GM21786 (cell line): ENCODE measurements around the gene MBD3.
"Not testable (repeated sequence)": the region's sequence is repeated elsewhere in the genome, so short reads cannot be mapped to it uniquely, and the experiment has no call there.

Experiments
- ATAC-seq: cut with Tn5 transposase; IDR thresholded peaks from one replicate; pipeline ENCODE4 v1.9.1; 2021; ENCODE audit not compliant: unreplicated experiment

The MBD3 gene

DNA sequence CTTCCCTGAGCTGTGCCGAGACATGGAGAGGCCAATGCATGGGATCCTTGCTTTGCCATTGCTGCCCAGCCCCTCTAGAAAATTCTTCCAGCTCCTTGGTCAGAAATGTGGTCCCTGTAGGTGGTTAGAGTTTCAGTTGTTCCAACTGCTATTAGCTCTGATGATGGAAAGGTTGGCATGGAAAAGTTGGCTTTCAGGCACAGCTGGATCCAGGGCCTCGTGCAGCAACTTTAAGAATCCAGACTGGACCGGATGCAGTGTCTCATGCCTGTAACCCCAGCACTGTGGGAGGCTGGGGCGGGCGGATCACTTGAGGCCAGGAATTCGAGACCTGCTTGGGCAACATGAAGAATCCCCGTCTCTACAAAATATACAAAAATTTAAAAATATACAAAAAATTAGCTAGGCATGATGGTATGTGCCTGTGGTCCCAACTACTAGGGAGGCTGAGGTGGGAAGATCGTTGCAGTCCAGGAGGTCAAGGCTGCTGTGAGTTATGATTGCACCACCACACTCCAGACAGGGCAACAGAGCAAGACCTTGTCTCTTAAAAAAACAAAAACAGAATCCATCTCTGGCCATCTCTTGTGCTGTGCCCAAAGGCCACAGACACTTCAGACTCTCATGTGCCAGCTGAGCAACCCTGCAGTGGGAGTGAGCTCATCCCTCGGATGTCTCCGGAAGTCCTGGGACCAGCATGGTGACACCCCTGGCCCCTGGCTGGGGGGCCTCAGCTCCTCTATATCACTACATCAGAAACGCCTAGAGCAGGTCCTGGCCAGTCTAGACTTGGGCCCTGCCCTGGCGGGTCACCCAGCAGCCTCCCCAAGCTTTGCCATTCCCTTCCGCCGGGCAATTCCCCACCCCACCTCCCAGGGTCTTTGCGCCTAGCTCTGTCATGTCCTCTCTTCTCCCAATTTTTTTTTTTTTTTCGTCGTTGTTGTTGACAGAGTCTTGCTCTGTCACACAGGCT is 41.3 kb downstream of the MBD3 start:
- no peak for ATAC-seq

DNA sequence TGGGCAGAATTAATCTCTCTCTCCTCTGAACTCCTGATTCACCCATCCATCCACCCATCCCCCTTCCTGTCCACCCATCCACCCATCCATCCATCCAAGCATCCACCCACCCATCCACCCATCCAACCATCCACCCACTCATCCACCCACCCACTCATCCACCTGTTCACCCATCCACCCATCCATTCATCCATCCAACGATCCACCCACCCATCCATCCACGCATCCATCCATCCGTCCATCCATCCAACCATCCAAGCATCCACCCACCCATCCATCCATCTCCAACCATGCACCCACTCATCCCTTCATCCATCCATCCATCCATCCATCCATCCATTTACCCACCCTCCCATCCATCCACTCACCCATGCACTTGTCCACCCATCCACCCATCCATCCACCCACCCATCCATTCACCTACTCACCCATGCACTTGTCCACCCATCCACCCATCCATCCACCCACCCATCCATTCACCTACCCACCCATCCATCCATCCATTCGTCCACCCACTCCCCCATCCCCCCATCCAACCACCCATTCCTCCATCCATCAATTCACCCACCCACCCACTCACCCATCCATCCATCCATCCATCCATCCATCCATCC is 43.2 kb downstream of the MBD3 start:
- ATAC-seq = no peak

DNA sequence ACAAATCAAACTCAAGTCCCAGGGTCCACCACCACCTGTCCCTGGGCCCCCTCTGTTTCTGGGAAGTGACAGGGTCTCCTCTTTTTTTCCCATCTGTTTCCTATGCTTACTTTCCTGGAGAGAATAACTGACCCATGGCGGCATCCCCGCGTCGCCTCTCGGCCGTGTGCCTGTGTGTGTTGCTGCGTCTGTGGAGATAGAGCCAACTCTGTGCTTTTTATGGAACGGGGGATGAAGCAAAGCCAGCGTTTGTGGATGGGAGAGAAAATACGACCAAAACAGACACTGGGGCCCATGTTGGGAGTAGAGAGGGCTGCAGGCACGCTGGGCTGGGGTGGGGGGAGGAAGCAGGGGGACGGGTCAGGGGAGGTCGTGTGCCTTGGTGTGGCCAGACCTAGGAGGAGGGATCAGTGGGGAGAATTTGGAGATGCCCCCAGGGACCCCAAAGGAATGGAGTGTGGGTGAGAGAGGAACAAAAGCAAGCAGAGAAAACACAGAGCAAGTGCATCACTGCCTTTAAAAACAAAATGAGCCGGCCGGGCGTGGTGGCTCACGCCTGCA is 52.2 kb downstream of the MBD3 start:
- no peak for ATAC-seq

DNA sequence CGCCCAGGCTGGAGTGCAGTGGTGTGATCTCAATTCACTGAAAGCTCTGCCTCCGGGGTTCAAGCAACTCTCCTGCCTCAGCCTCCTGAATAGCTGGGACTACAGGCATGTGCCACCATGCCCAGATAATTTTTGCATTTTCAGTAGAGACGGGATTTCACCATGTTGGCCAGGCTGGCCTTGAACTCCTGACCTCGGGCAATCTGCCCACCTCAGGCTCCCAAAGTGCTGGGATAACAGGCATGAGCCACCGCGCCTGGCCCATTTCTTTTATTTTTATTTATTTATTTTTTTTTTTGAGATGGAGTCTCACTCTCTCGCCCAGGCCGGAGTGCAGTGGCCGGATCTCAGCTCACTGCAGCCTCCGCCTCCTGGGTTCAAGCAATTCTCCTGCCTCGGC is 52.9 kb downstream of the MBD3 start:
- not testable (repeated sequence) for ATAC-seq

DNA sequence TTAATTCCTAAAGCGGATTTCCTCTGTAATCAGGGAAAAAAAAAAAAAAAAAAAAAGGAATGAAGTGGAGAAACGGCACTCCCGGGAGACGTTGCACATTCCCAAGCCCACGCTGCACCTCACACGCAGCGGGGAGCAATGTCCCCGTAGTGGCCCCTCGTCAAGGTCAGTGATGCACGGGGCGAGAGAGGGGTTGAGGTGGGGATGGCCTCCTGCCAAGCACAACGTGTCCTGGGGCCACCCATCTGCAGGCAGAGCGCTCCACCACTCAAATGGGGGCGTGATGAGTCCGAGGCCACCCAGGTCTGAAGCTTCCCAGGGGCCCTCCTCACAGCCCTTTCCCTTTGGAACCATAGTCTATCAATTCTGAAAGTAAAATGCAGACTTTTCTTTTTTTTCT is 53.7 kb downstream of the MBD3 start:
- no peak for ATAC-seq

DNA sequence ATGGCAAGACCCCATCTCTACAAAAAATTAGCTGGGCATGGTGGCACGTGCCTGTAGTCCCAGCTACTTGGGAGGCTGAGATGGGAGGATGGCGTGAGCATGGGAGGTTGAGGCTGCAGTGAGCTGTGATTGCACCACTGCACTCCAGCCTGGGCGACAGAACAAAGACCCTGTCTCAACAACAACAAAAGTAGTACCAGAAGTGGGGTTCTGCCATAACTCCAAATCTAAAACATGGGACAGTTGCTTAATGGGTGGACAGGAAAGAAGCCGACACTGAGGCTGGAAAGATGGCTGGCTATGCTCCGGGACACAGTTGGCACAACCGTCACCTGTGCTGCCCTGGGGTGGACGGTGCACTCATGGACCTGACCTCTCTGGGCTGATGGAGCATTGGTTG is 57.0 kb downstream of the MBD3 start:
- not testable (repeated sequence) for ATAC-seq

DNA sequence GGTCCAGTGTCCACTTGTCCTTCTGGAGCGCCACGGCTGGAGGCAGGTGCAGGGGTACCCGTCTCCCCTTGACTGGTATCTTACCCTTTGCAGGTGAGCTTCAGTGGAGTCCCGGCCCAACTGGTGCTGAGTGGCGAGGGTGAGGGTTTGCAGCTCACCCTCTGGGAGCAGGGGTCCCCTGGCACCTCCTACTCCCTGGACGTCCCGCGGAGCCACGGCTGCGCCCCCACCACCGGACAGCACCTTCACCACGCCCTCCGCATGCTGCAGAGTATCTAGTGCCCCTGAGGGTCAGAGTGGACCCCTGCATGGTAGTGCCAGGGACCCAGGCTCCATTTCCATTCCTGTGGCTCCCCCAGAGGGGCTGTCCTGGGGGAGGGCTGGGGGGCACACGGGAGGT is 57.7 kb downstream of the MBD3 start:
- ATAC-seq = no peak

DNA sequence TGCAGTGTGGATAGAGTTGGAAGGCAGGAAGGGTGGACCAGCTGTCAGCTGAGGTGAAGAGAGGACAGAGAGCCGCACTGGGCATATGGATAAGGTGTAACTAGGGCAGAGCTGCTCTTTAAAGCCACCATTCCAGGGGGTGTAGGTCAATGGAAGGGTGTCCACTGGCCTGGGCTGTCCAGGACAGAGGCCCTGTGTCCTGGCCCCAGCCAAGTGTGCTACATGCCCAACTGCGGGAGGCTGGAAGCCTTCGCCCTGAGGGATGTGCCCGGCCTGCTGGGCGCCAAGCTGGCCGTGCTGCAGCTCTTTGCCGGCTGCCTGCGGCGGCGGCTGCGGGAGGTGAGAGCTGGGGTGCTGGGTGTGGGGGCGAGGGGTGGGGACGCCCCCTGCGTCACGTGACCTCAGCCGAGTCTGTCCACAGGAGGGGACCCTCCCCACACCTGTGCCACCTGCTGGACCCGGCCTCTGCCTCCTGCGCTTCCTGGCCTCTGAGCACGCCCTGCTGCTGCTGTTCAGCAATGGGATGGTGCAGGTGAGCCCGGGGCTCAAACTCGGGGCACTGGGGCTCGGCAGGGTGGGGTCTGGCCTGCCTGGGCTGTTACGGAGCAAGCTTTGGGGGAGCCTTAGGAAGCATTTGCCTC is 59.0 kb downstream of the MBD3 start:
- no peak for ATAC-seq

DNA sequence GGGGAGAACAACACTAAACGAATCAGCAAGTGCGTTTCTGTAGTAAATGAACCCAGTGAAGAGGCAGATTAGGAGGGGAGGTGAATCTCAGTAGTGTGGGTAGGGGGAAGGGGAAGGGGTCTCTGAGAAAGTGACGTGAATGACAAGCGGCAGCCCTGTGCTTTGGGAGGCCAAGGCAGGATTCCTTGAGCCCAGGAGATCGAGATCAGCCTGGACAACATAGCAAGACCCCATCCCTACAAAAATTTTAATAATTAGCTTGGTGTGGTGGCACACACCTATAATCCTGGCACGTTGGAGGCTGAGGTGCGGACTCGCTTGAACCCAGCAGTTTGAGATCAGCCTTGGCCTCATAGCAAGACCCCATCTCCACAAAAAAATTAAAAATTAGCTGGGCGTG is 60.7 kb downstream of the MBD3 start:
- ATAC-seq = no peak

DNA sequence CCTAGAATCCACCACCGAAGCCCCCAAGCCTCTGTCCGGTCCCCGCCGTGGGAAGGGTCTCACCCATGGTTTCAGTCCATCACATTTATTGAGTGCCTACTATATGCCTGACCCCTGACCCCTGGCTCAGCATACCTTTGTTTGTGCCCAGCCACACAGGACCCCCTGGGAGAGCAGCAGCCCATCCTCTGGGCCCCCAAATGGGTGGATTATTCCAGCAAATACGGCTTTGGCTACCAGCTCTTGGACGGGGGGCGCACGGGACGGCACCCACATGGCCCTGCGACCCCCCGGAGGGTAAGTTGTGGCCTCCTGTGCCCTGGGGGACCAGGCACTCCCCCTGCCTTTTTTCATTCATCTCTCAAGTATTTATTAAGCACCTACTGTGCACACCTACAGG is 61.1 kb downstream of the MBD3 start:
- no peak for ATAC-seq

DNA sequence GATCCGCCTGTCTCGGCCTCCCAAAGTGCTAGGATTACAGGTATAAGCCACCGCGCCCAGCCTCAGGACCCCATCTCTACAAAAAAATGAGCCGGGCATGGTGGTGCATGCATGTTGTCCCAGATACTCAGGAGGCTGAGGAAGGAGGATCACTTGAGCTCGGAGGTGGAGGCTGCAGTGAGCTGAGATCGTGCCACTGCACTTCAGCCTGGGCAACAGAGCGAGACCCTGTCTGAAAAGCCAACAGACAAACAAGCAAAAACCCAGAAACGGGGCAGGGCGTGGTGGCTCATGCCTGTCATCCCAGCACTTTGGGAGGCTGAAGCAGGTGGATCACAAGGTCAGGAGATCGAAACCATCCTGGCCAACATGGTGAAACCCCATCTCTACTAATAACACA is 61.8 kb downstream of the MBD3 start:
- not testable (repeated sequence) for ATAC-seq

DNA sequence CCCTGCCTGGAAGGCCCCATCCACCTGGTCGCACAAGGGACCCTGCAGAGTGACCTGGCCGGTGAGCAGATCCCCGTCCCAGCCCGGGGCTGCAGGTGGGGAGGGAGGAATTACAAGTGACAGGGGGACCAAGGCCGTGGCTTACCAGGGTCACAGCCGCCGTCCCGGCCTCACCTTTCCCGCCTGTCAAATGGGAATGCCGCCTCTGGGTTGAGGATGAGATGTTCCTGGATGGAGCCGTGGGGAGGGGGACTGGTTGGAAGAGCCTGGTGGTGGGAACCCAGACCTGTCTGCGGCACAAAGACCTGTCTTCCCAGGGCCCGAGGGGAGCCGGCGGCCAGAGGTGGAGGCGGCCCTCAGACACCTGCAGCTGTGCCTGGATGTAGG is 63.2 kb downstream of the MBD3 start:
- no peak for ATAC-seq

DNA sequence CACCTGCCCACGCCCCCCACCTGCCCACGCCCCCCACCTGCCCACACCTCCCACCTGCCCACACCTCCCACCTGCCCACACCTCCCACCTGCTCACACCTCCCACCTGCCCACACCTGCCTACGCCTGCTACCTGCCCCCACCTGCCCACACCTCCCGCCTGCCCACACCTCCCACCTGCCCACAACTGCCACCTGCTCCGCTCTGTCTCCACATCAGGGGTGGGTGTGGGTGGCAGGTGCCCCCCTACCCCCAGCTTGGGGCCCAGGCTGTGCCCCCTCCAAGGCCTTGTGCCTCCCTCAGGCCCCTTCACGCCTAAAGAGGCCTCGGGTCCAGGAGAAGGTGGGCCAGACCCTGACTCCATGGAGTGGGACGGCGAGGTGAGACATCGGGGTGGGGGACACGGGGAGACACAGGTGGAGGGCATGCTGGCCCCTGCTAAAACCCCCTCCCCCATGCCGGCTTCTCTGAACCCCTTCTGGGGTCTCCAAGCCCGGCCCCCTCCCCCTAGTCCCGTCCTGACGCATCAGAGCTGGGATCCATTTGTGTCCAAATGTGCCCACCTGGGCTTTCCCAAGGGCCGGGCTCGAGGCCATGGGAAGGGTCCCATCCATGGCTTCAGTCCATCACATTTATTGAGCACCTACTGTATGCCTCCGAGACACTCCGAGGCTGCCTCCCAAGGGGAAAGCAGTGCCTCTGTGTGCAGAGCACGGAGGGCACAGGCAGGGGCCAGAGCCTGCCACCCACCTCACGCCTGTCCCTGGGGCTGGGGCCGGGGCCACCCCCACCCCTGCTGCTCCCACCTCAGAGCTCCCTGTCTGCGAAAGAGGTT is 63.9 kb downstream of the MBD3 start:
- no peak for ATAC-seq

DNA sequence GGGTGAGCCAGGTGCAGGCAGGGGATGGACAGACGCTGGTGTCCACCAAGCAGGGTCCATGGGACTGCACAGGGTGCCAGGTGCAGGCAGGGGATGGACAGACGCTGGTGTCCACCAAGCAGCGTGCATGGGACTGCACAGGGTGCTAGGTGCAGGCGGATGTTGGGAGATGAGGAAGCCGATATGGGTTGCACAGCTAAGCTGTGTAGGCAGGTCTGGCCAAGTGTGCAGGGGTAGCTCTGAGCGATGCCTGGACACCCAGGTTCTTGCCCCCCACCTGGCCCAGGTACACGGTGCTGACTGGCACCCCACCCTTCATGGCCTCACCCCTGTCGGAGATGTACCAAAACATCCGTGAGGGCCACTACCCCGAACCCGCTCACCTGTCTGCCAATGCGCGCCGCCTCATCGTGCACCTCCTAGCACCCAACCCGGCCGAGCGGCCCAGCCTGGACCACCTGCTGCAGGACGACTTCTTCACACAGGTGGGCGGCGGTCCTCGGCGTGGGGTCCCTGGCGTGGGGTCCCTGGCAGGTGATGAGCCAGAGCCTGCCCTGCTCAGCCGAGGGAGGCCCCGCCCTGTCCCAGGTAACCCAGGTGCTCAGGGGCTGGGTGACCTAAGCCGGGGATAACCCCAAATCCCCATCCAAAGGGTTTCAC is 64.9 kb downstream of the MBD3 start:
- no peak for ATAC-seq

DNA sequence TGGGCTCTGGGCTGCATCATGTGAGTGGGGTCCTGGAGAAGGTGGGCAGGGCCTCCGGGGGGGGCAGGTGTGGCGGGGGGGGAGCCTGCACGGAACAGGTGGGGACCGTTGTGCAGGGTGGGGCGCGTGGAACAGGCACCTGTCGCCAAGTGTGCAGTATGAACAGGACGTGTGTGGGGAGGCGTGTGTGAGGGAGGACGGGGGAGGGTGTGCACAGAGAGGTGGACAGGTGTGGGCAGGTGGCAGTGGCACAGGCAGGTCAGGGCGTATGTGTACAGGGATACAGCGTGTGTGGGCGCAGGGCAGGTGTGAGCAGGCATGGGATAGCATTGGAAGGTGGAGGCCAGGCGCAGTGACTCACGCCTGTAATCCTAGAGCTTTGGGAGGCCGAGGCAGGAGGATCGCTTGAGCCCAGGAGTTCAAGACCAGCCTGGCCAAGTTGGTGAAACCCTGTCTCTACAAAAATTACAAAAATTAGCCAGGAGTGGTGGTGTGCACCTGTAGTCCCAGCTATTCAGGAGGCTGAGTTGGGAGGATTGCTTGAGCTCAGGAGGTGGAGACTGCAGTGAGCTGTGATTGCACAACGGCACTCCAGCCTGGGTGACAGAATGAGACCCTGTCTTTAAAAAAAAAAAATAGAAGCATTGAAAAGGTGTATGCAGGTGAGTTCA is 65.6 kb downstream of the MBD3 start:
- no peak for ATAC-seq

DNA sequence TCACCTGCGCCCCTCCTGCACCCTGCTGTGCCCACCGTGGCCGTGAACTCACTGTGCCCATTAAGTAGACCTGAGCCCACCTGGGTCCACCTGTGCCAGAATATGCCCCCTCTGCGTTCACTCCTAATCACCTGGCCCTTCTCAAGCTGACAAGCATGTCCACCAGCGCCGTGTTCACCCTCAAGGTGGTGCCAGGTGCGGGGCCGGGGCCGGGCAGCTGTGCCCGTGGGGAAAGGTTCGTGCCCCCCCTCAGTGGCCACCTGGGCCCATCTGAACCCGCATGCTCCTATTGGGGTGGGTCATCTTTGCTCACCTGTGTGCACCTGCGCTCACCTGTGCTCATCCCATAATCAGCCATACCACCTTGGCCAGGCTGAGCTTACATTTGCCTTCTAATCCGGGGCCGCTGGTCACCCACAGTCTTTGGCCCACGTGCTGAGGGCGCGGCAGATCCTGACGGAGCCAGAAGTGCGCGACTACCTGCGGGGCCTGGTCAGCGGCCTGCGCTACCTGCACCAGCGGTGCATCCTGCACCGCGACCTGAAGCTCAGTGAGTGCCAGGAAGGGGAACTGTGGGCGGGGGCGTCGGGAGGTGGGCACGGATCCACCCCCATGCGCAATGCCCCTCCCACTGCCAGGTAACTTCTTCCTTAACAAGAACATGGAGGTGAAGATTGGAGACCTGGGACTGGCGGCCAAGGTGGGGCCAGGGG is 66.4 kb downstream of the MBD3 start:
- no peak for ATAC-seq

DNA sequence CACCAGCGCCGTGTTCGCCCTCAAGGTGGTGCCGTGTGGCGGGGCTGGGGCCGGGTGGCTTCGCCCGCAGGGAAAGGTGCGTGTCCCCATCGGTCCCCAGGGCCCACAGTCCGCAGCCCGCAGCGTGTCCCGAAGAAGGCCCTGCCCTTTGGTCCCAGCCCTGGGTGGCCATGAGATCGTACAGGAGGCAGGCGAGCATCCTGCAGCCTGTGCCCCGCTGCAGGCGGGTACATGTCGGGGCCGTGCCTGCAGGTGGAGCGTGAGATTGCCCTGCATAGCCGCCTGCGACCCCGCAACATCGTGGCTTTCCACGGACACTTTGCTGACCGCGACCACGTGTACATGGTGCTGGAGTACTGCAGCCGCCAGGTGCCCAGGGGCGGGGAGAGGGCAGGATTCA is 67.3 kb downstream of the MBD3 start:
- no peak for ATAC-seq

DNA sequence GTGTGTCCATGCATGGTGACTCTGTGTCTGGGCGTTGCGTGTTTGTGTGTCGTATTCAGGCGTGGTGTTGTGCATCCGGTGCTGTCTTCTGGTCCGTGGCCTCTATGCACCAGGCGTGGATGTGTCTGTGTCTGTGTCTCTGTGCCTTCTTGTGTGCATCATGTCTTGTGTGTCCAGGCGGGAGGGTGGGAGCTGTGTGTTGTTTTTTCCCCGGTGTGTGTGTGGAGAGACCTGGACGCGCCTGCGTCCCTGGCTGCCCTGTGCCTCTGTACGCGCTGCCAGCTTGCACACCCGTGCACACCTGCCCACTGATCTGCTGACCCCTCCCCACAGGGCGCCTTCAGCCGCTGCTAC is 67.7 kb downstream of the MBD3 start:
- ATAC-seq = no peak

DNA sequence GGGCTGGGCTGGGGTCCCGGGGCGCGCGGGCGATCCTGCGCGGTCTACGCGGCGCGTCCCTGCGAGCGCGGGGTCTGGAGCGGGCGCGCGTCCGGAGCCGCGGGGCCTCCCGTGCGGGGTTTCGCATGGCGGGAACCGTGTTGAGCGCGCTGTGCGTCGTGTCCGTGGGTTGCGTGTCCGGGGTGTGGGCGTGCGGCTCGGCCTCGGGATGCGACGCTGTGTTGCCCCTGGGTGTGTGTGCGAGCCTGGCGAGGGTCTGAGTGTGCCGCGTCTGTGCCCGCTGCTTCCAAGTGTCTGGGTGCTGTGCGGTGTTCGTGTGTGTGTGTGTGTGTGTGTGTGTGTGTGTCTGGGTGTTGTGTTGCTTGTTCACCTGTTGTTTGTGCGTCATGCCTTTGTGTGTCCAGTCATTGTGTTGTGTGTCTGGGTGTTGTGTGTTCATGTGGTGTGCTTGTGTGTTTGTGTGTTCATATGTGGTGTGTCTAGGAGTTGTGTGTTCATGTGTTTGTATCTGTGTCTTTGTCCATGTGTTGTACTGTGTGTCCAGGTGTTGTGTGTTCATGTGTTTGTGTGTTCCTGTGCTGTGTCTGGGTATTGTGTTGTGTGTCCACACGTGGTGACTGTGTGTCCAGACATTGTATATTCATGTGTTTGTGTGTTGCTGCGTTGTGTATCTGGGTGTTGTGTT is 68.2 kb downstream of the MBD3 start:
- no peak for ATAC-seq
